ENCODE measurements around the gene HMGN3. TPM values are rescaled to one million over a fixed set of nuclear protein-coding genes. Genes with fewer than 3 reads are reported as not detected.

HMGN3 gene
- total RNA-seq (2014; rRNA removed; shearing (Covaris generic)) (105 and 134 TPM in 2 replicates), total RNA-seq (2022) (97.5 and 103 TPM in 2 replicates), Bru-seq, nascent RNA (percentile 87 among the genes with signal in this experiment), BruChase-seq, experiment 1, labeled RNA remaining after a 6-hour chase (percentile 75 among the genes with signal in this experiment), BruChase-seq, experiment 2, labeled RNA remaining after a 2-hour chase (percentile 73 among the genes with signal in this experiment)
- long read RNA-seq, transcript HMGN3-202 (6 exons, 872 nt), result minor isoform, 69 of 240 reads
- long read RNA-seq, transcript HMGN3-201 (6 exons, 831 nt), result major isoform, 85 of 240 reads
- long read RNA-seq, partial matches to known transcripts, result 66 of 240 reads
- long read RNA-seq, other reads (novel, unspliced or antisense), result 19 of 240 reads

- peaks cover 32% of the 10 kb centered on the region for H3K4me1 ChIP-seq (ENCODE audit: insufficient read depth, low read length, poor library complexity, severe bottlenecking)
- ChIA-PET CTCF (ENCODE audit: unreplicated experiment) (no interaction called here), POLR2A (interaction anchor here (1.0 kb wide), 1 partner anchor 12 kb away, joined by 4 read pairs; no protein-coding TSS in a partner anchor)
- TF ChIP-seq EZH2phosphoT487 (IDR thresholded peaks at IDR 0.05; ENCODE audit: borderline replicate concordance, low read depth, low read length) (no peak), CTCF (conservative IDR thresholded peaks at IDR 0.05; ENCODE audit: low read length) (peak; percentile 36; the same call in 1 of the 2 replicates)
- peak; percentile 94 for DNase-seq (ENCODE audit: low spot score)
- no peaks in the 10 kb centered on the region for H3K36me3 ChIP-seq (ENCODE audit: insufficient read depth, low read length)
- peak within 1 kb of the TSS; percentile 80 for H3K4me2 ChIP-seq (ENCODE audit: low read length)
- intact Hi-C loops (cut with micrococcal nuclease; ENCODE audit: unreplicated experiment), result loop anchor here (1.0 to 5.0 kb wide), 2 partner anchors 156 to 873 kb away; partner anchors contain the start of genes BCKDHB and PHIP
- H3K79me2 ChIP-seq (ENCODE audit: insufficient read depth, low read depth, low read length), result peaks cover 31% of the 10 kb centered on the region
- H2AFZ ChIP-seq (ENCODE audit: low read length), result peak within 1 kb of the TSS; percentile 95
- no peaks in the 10 kb centered on the region for H3K9me2 ChIP-seq (ENCODE audit: insufficient read depth, low read length)
- H3K9me3 ChIP-seq (ENCODE audit: low read length), result peaks cover 8% of the 10 kb centered on the region; the same call in 1 of the 2 replicates
- peak within 1 kb of the TSS; percentile 48 for H3K27ac ChIP-seq (ENCODE audit: low read depth, low read length, poor library complexity, severe bottlenecking)
- BruUV-seq (replicated peaks), result TSS peak; percentile 69
- H4K20me1 ChIP-seq (ENCODE audit: insufficient read depth, low read length), result peaks cover 8% of the 10 kb centered on the region; the same call in 1 of the 2 replicates
- peak within 1 kb of the TSS; percentile 77 for H3K4me3 ChIP-seq (ENCODE audit: low read depth, low read length, poor library complexity, severe bottlenecking)
Observed at GRCh38 chr6:79234150-79235022, at the start of gene HMGN3. HMGN3 (minus strand) TSS chr6:79234682.

GRCh38 chr6:79280756-79281155 is 46.3 kb upstream of the HMGN3 start:
- no peak overlapping the region for H2AFZ ChIP-seq (ENCODE audit: low read length)
- no peaks in the 10 kb centered on the region for H3K79me2 ChIP-seq (ENCODE audit: insufficient read depth, low read depth, low read length)
- no TSS peak for BruUV-seq (replicated peaks)
- H3K4me3 ChIP-seq (ENCODE audit: low read depth, low read length, poor library complexity, severe bottlenecking), result no peak overlapping the region
- DNase-seq (ENCODE audit: low spot score), result no peak
- no peak overlapping the region for H3K27ac ChIP-seq (ENCODE audit: low read depth, low read length, poor library complexity, severe bottlenecking)
- intact Hi-C loops (cut with micrococcal nuclease; ENCODE audit: unreplicated experiment), result no loop called here
- no peaks in the 10 kb centered on the region for H3K36me3 ChIP-seq (ENCODE audit: insufficient read depth, low read length)
- H3K4me1 ChIP-seq (ENCODE audit: insufficient read depth, low read length, poor library complexity, severe bottlenecking), result no peaks in the 10 kb centered on the region
- ChIA-PET POLR2A (interaction anchor here (0.7 kb wide), 1 partner anchor 35 kb away, joined by 4 read pairs; no protein-coding TSS in a partner anchor), CTCF (ENCODE audit: unreplicated experiment) (no interaction called here)
- no peak for TF ChIP-seq CTCF (conservative IDR thresholded peaks at IDR 0.05; ENCODE audit: low read length)
- TF ChIP-seq EZH2phosphoT487 (IDR thresholded peaks at IDR 0.05; ENCODE audit: borderline replicate concordance, low read depth, low read length), result no peak
- H3K9me3 ChIP-seq (ENCODE audit: low read length), result no peaks in the 10 kb centered on the region
- H4K20me1 ChIP-seq (ENCODE audit: insufficient read depth, low read length), result no peaks in the 10 kb centered on the region
- H3K4me2 ChIP-seq (ENCODE audit: low read length), result no peak overlapping the region
- no peaks in the 10 kb centered on the region for H3K9me2 ChIP-seq (ENCODE audit: insufficient read depth, low read length)

Measured in OCI-LY7 (cell line).